DMS114 treated with DMSO at 0.1 percent for 48 hours (cell line): ENCODE results near the gene CDRT4.

Experiments
- DNase-seq: peaks from one replicate; lab custom pipeline; 2025; ENCODE audit not compliant: unreplicated experiment; lab: John Stamatoyannopoulos, UW

The CDRT4 gene

DNA sequence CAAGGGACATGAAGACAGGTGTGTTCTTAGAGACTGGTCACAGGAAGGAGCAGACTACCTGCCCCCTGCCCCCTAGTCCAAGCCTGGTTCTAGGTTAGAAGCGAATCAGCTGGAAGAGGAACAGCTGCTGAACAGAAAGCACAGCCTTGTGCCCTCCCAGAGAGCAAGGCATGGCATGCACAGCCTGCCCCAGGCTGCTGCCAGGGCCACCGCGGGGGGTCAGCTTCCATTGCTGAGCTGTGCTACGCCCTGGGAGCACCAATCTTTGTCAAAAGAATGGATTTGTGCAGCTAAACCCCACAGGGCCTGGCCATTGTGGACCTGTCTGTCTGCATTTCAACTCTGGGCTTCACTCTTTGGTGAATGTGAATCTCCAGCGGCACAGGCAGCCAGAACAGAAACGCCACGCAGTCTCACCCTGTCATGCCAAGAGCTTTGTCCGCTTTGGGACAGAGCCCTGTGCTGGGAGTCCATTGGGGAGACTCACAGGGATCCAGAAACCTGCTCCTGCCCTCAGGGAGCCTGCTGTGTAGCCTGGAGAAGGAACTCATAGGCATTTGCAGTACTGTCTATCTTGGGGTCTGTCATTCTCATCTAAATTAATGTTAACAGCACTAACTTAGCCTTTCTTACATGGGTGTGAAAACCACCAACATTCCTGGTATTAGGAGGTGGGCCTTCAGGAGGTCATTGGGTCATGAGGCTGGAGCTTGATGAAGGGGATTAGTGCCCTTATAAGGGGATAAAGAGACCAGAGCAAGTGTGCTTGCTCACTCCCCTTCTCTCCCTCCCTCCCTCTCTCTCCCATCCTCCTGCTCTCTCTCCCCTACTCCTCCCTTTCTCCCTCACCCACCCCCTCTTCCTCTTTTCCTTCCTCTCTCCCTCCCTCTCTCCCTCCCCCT lies 25.6 kb upstream of the CDRT4 start:
- DNase-seq = no peak

- no peak for DNase-seq
Observed at GRCh38 chr17:15492186-15492585, 24.8 kb upstream of the CDRT4 start.

GRCh38 chr17:15490634-15491261 lies 23.3 kb upstream of the CDRT4 start:
- no peak for DNase-seq

GRCh38 chr17:15488557-15488956 lies 21.1 kb upstream of the CDRT4 start:
- no peak for DNase-seq

- no peak for DNase-seq
Observed at GRCh38 chr17:15485045-15485444, 17.6 kb upstream of the CDRT4 start.

- DNase-seq = no peak
Observed at GRCh38 chr17:15483431-15483830, 16.0 kb upstream of the CDRT4 start.

DNA sequence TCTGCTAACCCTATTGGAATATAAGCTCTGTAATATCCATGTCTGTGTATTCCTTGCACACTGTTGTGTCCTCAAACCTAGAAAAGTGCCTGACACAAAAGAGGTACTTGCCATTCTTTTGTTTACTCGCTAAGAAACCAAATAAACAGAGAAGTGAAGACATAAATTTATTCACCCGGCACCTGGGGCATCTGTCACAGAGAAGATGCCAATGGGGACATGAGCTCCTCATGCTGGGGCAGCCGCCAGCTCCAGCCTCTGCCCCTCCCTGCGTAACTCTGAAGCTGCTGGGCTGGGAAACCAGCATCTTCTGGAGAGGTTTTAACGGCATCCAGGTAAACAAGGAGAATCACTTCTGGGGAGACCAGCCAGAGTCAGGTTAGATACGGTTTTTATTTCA lies 15.1 kb upstream of the CDRT4 start:
- no peak for DNase-seq

- no peak for DNase-seq
Observed at GRCh38 chr17:15481481-15481880, 14.1 kb upstream of the CDRT4 start.

GRCh38 chr17:15480204-15480603 lies 12.8 kb upstream of the CDRT4 start:
- DNase-seq = no peak

- DNase-seq = no peak
Observed at GRCh38 chr17:15479703-15480102, 12.3 kb upstream of the CDRT4 start.

GRCh38 chr17:15478845-15479244 lies 11.4 kb upstream of the CDRT4 start:
- no peak for DNase-seq

- no peak for DNase-seq
Observed at GRCh38 chr17:15475631-15476354, 8.4 kb upstream of the CDRT4 start.

DNA sequence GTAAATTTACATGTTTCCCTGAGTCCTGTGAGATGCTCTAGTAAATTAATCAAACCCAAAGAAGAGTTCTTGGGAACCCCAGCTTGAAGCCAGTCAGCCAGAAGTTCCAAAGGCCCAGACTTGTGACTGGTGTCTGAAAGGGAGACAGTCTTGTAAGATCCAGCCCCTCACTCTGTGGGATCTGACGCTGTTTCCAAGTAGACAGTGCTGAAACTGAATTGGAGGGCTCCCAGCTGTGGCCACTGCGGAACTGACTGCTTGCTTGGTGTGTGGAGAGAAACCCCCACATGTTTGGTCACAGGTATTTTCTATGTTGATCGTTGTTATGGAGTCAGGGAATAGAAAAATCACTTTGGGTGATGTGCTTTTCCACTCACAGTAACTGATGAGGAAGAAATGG lies 5.5 kb upstream of the CDRT4 start:
- DNase-seq = no peak

GRCh38 chr17:15470536-15470935 lies 3.1 kb upstream of the CDRT4 start:
- no peak for DNase-seq

DNA sequence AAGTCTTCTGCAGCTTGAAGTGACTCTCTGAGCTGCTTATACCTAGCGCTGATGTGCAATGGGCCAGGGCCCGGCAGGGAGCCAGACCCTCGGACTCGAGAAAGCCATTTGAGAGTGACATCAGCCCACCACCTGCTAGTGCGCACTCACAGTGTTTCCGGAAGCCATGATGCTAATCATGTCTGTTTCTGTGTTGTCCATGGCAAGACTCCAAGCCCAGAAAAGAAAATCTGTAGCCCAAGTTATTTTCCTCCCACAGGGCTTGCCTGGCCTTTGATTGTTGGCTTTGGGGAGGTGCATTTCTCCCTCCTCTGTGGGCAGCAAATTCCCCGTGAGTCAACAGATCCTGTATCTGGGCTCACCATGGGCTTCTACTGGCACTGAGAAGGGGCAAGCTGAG lies 1.8 kb upstream of the CDRT4 start:
- DNase-seq = no peak

DNA sequence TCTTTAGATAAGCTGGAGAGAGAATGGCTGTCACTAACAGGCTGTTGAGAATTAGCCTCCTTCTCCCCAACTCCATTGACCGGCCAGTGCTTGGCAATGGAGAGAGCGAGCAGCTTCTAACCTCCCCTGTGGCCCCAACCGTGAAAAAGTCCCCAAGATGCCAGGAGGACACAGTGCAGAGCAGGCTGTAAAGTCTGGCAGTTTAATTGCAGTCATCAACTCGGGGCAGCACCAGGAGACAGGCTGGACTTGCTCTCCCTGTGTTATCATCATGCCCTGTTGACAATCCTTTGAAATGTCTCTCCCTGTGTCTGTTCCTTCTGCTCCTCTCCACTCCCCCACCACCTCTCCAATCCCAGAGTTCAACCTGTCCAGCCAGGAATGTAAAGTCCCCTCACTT lies 705 bp upstream of the CDRT4 start:
- no peak for DNase-seq

GRCh38 chr17:15466131-15466530 lies 1.3 kb downstream of the CDRT4 start:
- DNase-seq = no peak

GRCh38 chr17:15465045-15465701 lies 2.2 kb downstream of the CDRT4 start:
- no peak for DNase-seq

- no peak for DNase-seq
Observed at GRCh38 chr17:15464231-15464985, 3.0 kb downstream of the CDRT4 start.

GRCh38 chr17:15462976-15463772 lies 4.2 kb downstream of the CDRT4 start:
- no peak for DNase-seq
